ENCODE results near the gene KBTBD3.
A peak's percentile ranks its signal among the peaks of the same experiment; 100 is the strongest.

The KBTBD3 gene

DNA sequence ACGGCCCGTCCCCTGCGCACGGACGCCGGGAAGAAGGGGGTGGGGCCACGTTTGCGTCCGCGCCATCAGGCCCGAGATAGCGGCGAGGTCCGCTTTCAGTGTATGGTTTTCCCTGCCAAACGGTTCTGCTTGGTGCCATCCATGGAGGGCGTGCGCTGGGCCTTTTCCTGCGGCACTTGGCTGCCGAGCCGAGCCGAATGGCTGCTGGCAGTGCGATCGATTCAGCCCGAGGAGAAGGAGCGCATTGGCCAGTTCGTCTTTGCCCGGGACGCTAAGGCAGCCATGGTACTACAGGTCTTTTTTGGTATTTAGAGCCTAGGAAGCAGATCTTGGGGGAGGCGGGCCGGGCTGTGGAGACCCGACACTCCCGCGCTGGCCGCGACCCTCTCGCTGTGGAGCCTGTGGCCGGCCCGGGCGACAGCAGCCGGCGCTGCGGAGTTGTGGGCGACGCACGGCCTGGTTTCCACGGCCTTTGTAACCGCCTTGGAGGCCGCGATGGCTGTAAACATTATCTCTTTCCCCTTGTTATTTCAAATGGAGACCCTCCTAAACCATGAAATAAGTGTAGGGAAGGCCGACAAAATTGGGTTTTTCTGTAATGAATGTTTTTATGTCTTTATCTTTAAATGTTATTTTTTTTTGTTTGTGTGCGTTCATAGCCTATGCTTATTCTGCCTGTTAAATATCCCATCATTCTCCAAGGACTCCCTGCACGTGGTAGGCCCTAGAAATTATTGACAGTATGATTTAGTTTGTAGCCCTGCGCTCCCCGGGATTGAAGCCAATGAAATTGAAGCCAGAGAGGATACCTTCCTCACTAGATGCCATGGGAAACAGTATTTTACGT, 685 bp upstream of the KBTBD3 start, which contains the start of gene AASDHPPT:
TSS of gene AASDHPPT (plus strand) at position 54 of the 847 bp plus-strand sequence. CDS start at position 103, 49 bp downstream.
- peak within 1 kb of the TSS; percentile 96 for H3K4me3 ChIP-seq (ENCODE audit: low read length)
- DNase-seq (ENCODE audit: low read depth) = no peak
- TF ChIP-seq, protein P1, sequence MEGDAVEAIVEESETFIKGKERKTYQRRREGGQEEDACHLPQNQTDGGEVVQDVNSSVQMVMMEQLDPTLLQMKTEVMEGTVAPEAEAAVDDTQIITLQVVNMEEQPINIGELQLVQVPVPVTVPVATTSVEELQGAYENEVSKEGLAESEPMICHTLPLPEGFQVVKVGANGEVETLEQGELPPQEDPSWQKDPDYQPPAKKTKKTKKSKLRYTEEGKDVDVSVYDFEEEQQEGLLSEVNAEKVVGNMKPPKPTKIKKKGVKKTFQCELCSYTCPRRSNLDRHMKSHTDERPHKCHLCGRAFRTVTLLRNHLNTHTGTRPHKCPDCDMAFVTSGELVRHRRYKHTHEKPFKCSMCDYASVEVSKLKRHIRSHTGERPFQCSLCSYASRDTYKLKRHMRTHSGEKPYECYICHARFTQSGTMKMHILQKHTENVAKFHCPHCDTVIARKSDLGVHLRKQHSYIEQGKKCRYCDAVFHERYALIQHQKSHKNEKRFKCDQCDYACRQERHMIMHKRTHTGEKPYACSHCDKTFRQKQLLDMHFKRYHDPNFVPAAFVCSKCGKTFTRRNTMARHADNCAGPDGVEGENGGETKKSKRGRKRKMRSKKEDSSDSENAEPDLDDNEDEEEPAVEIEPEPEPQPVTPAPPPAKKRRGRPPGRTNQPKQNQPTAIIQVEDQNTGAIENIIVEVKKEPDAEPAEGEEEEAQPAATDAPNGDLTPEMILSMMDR (conservative IDR thresholded peaks at IDR 0.05; ENCODE audit: low read depth, low read length) = no peak

GRCh38 chr11:106076171-106076918, 802 bp downstream of the KBTBD3 start:
- DNase-seq (ENCODE audit: low read depth) = no peak
- TF ChIP-seq, protein P1 (conservative IDR thresholded peaks at IDR 0.05; ENCODE audit: low read depth, low read length) = no peak
- H3K4me3 ChIP-seq (ENCODE audit: low read length) = peak overlapping the region; percentile 96

DNA sequence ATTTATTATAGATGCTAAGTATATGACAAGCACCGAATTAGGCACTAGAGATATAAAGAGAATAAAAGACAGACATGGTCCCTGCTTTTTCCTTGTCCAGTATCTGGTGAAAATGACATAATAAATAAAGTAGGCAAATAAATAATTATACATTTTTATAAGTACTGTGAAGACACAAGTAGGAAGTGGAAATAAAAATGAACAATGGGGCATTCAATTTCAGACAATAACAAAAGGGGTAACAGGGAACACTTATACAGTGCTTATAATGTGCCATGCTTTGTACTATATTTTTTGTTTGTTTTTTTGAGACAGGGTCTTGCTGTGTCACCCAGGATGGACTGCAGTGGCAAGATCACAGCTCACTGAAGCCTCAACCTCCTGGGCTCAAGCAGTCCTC, 4.3 kb downstream of the KBTBD3 start:
- no peak for DNase-seq (ENCODE audit: low read depth)
- TF ChIP-seq, protein P1 (conservative IDR thresholded peaks at IDR 0.05; ENCODE audit: low read depth, low read length) = no peak
- no peak overlapping the region for H3K4me3 ChIP-seq (ENCODE audit: low read length)

DNA sequence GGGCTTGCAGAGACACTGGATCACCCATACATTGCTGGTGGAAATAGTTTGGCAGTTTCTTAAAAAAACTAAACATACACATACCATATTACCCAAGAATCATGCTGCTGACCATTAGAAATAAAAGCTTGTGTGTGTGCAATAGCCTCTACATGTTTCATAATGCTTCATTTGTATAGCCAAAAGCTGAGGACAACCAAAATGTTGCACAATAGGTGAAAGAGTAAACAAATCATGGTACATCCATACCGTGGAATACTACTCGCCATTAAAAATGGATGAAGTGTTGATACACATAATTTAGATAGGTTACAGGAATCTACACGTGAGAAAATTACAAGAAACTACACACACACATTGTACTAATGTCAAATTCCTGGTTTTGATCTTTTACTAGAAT, 6.5 kb downstream of the KBTBD3 start:
- TF ChIP-seq, protein P1 (conservative IDR thresholded peaks at IDR 0.05; ENCODE audit: low read depth, low read length) = no peak
- DNase-seq (ENCODE audit: low read depth) = no peak
- H3K4me3 ChIP-seq (ENCODE audit: low read length) = no peak overlapping the region

GRCh38 chr11:106063009-106063408, 14.1 kb downstream of the KBTBD3 start:
- no peak for DNase-seq (ENCODE audit: low read depth)

DNA sequence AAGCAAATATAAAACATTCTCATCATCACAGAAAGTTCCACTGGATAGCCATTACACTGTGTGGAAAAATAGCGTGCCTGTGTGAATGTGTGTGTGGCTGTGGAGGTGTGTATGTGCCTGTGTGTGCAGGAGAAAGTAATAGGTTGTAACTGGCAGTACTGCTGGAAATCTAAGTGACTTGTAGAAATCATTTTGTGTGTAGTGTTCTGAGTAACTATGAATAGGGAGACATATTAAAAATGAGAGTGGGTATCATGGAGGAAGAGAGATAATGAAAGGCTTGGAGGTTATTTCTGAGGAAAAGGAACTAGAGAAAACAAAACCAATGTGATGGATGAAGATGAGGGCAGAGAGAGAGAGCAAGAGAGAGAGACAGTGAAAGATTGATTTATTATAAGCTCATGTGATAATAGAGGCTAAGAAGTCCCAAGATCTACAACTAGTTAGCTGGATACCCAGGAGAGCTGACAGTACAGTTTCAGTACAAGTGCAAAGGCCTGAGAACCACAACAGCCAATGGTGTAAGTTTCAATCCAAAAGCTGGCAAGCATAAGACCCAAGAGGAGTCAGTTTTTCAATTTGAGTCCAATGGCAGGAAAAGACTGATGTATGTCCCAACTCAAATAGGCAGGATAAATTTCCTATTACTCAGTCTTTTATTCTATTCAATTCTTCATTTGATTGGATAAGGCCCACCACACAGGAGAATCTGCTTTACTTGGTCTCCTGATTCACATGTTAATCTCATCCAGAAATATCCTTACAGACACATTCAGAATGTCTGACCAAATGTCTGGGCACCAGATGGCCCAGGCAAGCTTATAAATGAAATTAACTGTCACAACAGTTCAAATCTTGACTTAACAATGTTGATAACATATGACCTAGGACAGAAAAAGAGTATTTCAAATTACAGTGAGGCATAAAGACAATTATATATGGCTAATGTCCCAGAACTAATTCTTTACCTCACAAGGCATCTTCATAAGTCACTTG, 14.9 kb downstream of the KBTBD3 start:
- TF ChIP-seq, protein P1 (conservative IDR thresholded peaks at IDR 0.05; ENCODE audit: low read depth, low read length) = no peak
- DNase-seq (ENCODE audit: low read depth) = no peak
- H3K4me3 ChIP-seq (ENCODE audit: low read length) = no peak overlapping the region

More at GRCh38 chr11:106063009-106063408, 14.1 kb downstream of the KBTBD3 start:
- no peak overlapping the region for H3K4me3 ChIP-seq (ENCODE audit: low read length)
- TF ChIP-seq, protein P1 (conservative IDR thresholded peaks at IDR 0.05; ENCODE audit: low read depth, low read length) = no peak

Data from retinal pigment epithelial cell (primary cell).